GM11168 (cell line): ENCODE measurements around the gene PRSS23.

Experiments
- in situ Hi-C: fragments of 300-500 bp; cut with MboI; formaldehyde crosslinking; loops from one replicate; pipeline ENCODE4 v1.12.0; 2022; ENCODE audit warnings: low sequenced_read_pairs; ENCODE audit not compliant: unreplicated experiment

The PRSS23 gene

GRCh38 chr11:86787656-86788055 is 12.7 kb upstream of the PRSS23 start:
- in situ Hi-C loops: no loop called here

GRCh38 chr11:86790195-86790725 is 10.1 kb upstream of the PRSS23 start:
- in situ Hi-C loops: no loop called here

- in situ Hi-C loops: no loop called here
Measured at GRCh38 chr11:86790867-86791849, 9.2 kb upstream of the PRSS23 start.

- in situ Hi-C loops: no loop called here
Measured at GRCh38 chr11:86792150-86792549, 8.2 kb upstream of the PRSS23 start.

GRCh38 chr11:86793307-86793706 is 7.0 kb upstream of the PRSS23 start:
- in situ Hi-C loops: no loop called here

- in situ Hi-C loops: no loop called here
Measured at GRCh38 chr11:86795511-86795910, 4.8 kb upstream of the PRSS23 start.

- in situ Hi-C loops: no loop called here
Measured at GRCh38 chr11:86795949-86796348, 4.4 kb upstream of the PRSS23 start.

- in situ Hi-C loops: no loop called here
Measured at GRCh38 chr11:86797133-86797532, 3.2 kb upstream of the PRSS23 start.

- in situ Hi-C loops: no loop called here
Measured at GRCh38 chr11:86798988-86799387, 1.4 kb upstream of the PRSS23 start.

GRCh38 chr11:86799680-86800075 is 664 bp upstream of the PRSS23 start:
- in situ Hi-C loops: no loop called here

GRCh38 chr11:86800960-86801272 is 574 bp downstream of the PRSS23 start:
- in situ Hi-C loops: no loop called here

GRCh38 chr11:86801364-86801763 is 1.0 kb downstream of the PRSS23 start:
- in situ Hi-C loops: no loop called here

- in situ Hi-C loops: no loop called here
Measured at GRCh38 chr11:86802146-86802545, 1.8 kb downstream of the PRSS23 start.

GRCh38 chr11:86802601-86803051 is 2.3 kb downstream of the PRSS23 start:
- in situ Hi-C loops: no loop called here

GRCh38 chr11:86803136-86804045 is 3.0 kb downstream of the PRSS23 start:
- in situ Hi-C loops: no loop called here

GRCh38 chr11:86804951-86805350 is 4.6 kb downstream of the PRSS23 start:
- in situ Hi-C loops: no loop called here

GRCh38 chr11:86805873-86806310 is 5.5 kb downstream of the PRSS23 start:
- in situ Hi-C loops: no loop called here

GRCh38 chr11:86806903-86807302 is 6.6 kb downstream of the PRSS23 start:
- in situ Hi-C loops: no loop called here

GRCh38 chr11:86807360-86807759 is 7.0 kb downstream of the PRSS23 start:
- in situ Hi-C loops: no loop called here

GRCh38 chr11:86809561-86809960 is 9.2 kb downstream of the PRSS23 start:
- in situ Hi-C loops: no loop called here

GRCh38 chr11:86810288-86810687 is 9.9 kb downstream of the PRSS23 start:
- in situ Hi-C loops: loop anchor here (10.0 kb wide), 1 partner anchor 355 kb away; no protein-coding TSS in a partner anchor
